Subcutaneous adipose tissue (tissue), 4 donors: ENCODE data around the gene PYCR2. TPM values are rescaled to one million over a fixed set of nuclear protein-coding genes. Genes with fewer than 3 reads are reported as not detected.

Experiments
- CTCF ChIP-seq: fragments of 450-650 bp; IDR thresholded peaks from one replicate; pipeline ENCODE4 v1.5.1; 2016; ENCODE audit warnings: low read depth, mild to moderate bottlenecking, control low read depth, antibody characterized with exemption, moderate library complexity
- total RNA-seq, 4 donors: library from RNA; depleted of rRNA; stranded (reverse); fragments of >200 nt; gene quantifications; one replicate each; pipeline ENCODE4 v1.1.0, GENCODE V29; 2016

Gene PYCR2
- total RNA-seq, 4 donors from 2014 or later = 24.1 to 42.8 (median 36.2) TPM

GRCh38 chr1:225941187-225941941, 17.3 kb upstream of the PYCR2 start, which contains the start of gene LEFTY2:
Gene LEFTY2, minus strand, starts transcription at chr1:225941220. Its CDS starts 80 bp downstream, at chr1:225941140.
- no peak for TF ChIP-seq CTCF

- TF ChIP-seq CTCF = no peak
Observed at GRCh38 chr1:225940385-225941151, 16.5 kb upstream of the PYCR2 start.

- TF ChIP-seq CTCF = no peak
Observed at GRCh38 chr1:225937048-225937968, 13.3 kb upstream of the PYCR2 start.

- TF ChIP-seq CTCF = no peak
Observed at GRCh38 chr1:225936523-225936922, 12.5 kb upstream of the PYCR2 start.

- no peak for TF ChIP-seq CTCF
Observed at GRCh38 chr1:225934711-225935110, 10.7 kb upstream of the PYCR2 start.

- TF ChIP-seq CTCF = no peak
Observed at GRCh38 chr1:225933072-225933471, 9.0 kb upstream of the PYCR2 start.
